ENCODE measurements around the gene TUBE1. TPM values are rescaled to one million over a fixed set of nuclear protein-coding genes. Genes with fewer than 3 reads are reported as not detected.
A peak's percentile ranks its signal among the peaks of the same experiment; 100 is the strongest.

Gene TUBE1
- total RNA-seq, 1 experiment from 2014 or later = 11.6 TPM

DNA sequence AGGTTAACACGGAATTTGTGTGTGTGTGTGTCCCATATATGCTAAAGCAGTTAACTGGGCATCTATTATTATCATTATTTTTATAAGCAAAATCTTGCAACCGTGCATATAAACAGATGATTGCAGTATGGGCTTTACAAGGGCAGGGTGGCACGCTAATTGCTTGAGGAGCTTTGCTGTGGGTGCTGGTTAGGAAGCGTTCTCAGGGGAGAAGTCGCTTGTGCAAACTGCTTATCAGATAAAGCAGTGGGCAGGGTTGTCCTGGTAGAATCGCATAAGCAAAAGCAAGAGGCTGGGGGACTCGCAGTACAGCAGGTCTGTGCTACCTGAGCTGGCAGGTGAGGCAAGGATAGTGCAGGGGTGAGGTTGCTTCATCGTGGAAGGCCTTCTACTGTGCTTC, 43.1 kb downstream of the TUBE1 start:
- Histone ChIP-seq H3K79me1 (ENCODE audit: insufficient read depth, low read depth, low read length, poor library complexity, severe bottlenecking) (no peaks in the 10 kb centered on the region), H3K9ac (ENCODE audit: extremely low read depth, insufficient read length, low read length) (no peak overlapping the region), H3K14ac (ENCODE audit: insufficient read depth, low read length) (no peak overlapping the region), H4K91ac (ENCODE audit: insufficient read length, low read depth, low read length) (no peak overlapping the region), H4K20me1 (ENCODE audit: control insufficient read depth, insufficient read depth, insufficient read length) (no peaks in the 10 kb centered on the region), H2AFZ (ENCODE audit: low read length) (no peak overlapping the region), H3K4me2 (ENCODE audit: insufficient read depth, insufficient read length, low read length) (no peak overlapping the region), H3K4ac (ENCODE audit: low read depth, low read length) (no peak overlapping the region), H3K23ac (ENCODE audit: insufficient read length, low read depth, low read length) (no peak overlapping the region), H2BK120ac (ENCODE audit: low read depth, low read length, poor library complexity, severe bottlenecking) (no peak overlapping the region), H2AK5ac (ENCODE audit: insufficient read length, low read length) (no peak overlapping the region), H2BK5ac (ENCODE audit: insufficient read length, low read length) (no peak overlapping the region), H3K18ac (ENCODE audit: insufficient read length, low read depth, low read length) (no peak overlapping the region), H3K9me3 (ENCODE audit: control insufficient read depth, low read depth, low read length) (no peaks in the 10 kb centered on the region), H4K5ac (ENCODE audit: insufficient read length, low read depth, low read length) (no peak overlapping the region), H3K23me2 (ENCODE audit: insufficient read length, low read depth, low read length, poor library complexity, severe bottlenecking) (no peaks in the 10 kb centered on the region), H3K27me3 (ENCODE audit: insufficient read depth, low read length) (no peaks in the 10 kb centered on the region), H3T11ph (ENCODE audit: low read length) (no peak overlapping the region), H3K79me2 (ENCODE audit: insufficient read depth, low read length) (no peaks in the 10 kb centered on the region), H3K27ac (ENCODE audit: insufficient read length, low read depth, low read length) (no peak overlapping the region), H2BK20ac (ENCODE audit: low read depth, low read length, poor library complexity, severe bottlenecking) (no peak overlapping the region), H3K4me1 (ENCODE audit: insufficient read depth, low read length) (peaks cover 4% of the 10 kb centered on the region; the same call in 1 of the 2 replicates), H2BK15ac (ENCODE audit: low read depth, low read length) (no peak overlapping the region), H2BK12ac (ENCODE audit: insufficient read length, low read depth, low read length) (no peak overlapping the region), H4K8ac (replicated peaks; ENCODE audit: insufficient read length, low read depth, low read length) (no peak overlapping the region), H3K56ac (ENCODE audit: insufficient read length, low read depth, low read length) (no peak overlapping the region)
- TF ChIP-seq, protein P1, sequence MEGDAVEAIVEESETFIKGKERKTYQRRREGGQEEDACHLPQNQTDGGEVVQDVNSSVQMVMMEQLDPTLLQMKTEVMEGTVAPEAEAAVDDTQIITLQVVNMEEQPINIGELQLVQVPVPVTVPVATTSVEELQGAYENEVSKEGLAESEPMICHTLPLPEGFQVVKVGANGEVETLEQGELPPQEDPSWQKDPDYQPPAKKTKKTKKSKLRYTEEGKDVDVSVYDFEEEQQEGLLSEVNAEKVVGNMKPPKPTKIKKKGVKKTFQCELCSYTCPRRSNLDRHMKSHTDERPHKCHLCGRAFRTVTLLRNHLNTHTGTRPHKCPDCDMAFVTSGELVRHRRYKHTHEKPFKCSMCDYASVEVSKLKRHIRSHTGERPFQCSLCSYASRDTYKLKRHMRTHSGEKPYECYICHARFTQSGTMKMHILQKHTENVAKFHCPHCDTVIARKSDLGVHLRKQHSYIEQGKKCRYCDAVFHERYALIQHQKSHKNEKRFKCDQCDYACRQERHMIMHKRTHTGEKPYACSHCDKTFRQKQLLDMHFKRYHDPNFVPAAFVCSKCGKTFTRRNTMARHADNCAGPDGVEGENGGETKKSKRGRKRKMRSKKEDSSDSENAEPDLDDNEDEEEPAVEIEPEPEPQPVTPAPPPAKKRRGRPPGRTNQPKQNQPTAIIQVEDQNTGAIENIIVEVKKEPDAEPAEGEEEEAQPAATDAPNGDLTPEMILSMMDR (conservative IDR thresholded peaks at IDR 0.05) = no peak
- H3K4me3 Mint-ChIP-seq = peak overlapping the region in 1 of 2 experiments; percentile 25; a peak in 1 of 5 replicates
- H3K4me1 Mint-ChIP-seq = peaks cover 0 to 3% of the 10 kb centered on the region in 2 experiments; a peak in 2 of 4 replicates
- H3K9me3 Mint-ChIP-seq = peaks cover 4 to 7% of the 10 kb centered on the region in 2 experiments; a peak in 3 of 5 replicates
- no peaks in the 10 kb centered on the region; the same call in 1 of the 2 replicates for H3K27me3 Mint-ChIP-seq (ENCODE audit: low read depth)
- no peak for DNase-seq
- no CpG with 5 or more reads among the region's 8 CpGs for WGBS (ENCODE audit: extremely low coverage, insufficient read length, low lambda C conversion rate)
- no peak overlapping the region for H3K27ac Mint-ChIP-seq
- H3K36me3 Mint-ChIP-seq (ENCODE audit: insufficient read depth in 1 of 3, low read depth in 3 of 3) = peaks cover 0 to 7% (median 0%) of the 10 kb centered on the region in 3 experiments; a peak in 3 of 7 replicates

All from H9 (cell line).